SK-N-SH (cell line): ENCODE data around the gene SDC3.

Experiments
- EP300 ChIP-seq, 2 experiments: IDR thresholded peaks; 2 replicates each; pipeline versions ENCODE4 v1.4.0 to v1.6.1; 2012; ENCODE audit warnings: borderline replicate concordance in 1 of 2, low read depth in 1 of 2, low read length in 1 of 2
- FOXM1 ChIP-seq: IDR thresholded peaks from 2 replicates; pipeline ENCODE4 v1.4.0; 2012; ENCODE audit warnings: low read depth, mild to moderate bottlenecking
- MXI1 ChIP-seq: IDR thresholded peaks from 2 replicates; pipeline ENCODE4 v1.6.1; 2012; ENCODE audit warnings: mild to moderate bottlenecking, low read depth, low read length, improper control_type of control experiment
- NFIC ChIP-seq: IDR thresholded peaks from 2 replicates; pipeline ENCODE4 v1.4.0; 2012; ENCODE audit warnings: borderline replicate concordance
- POLR2AphosphoS5 ChIP-seq: IDR thresholded peaks from 2 replicates; pipeline ENCODE4 v1.6.1; 2012; ENCODE audit warnings: low read depth, low read length
- RAD21 ChIP-seq: IDR thresholded peaks from 2 replicates; pipeline ENCODE4 v1.6.1; 2012; ENCODE audit warnings: mild to moderate bottlenecking, low read length
- SMC3 ChIP-seq: IDR thresholded peaks from 2 replicates; pipeline ENCODE4 v1.6.1; 2012; ENCODE audit warnings: low read depth, low read length, improper control_type of control experiment
- TAF1 ChIP-seq: IDR thresholded peaks from 2 replicates; pipeline ENCODE4 v1.6.1; 2012; ENCODE audit warnings: low read depth, mild to moderate bottlenecking, low read length, moderate library complexity, borderline replicate concordance
- YY1 ChIP-seq: IDR thresholded peaks from 2 replicates; pipeline ENCODE4 v1.4.0; 2012; ENCODE audit warnings: low read depth, mild to moderate bottlenecking
- TF ChIP-seq, protein P1 (sequence below): IDR thresholded peaks from 2 replicates; pipeline ENCODE4 v1.6.1; 2012; ENCODE audit warnings: mild to moderate bottlenecking, low read depth, low read length, moderate library complexity
- TF ChIP-seq, protein P2 (sequence below): fragments of 200-600 bp; sonication (generic); IDR thresholded peaks from 2 replicates; pipeline ENCODE4 v1.6.1; 2017; ENCODE audit warnings: antibody characterized with exemption, mild to moderate bottlenecking, moderate library complexity
- TF ChIP-seq, protein P3 (sequence below): fragments of 150-350 bp; IDR thresholded peaks from 2 replicates; pipeline ENCODE4 v1.6.1; 2017; ENCODE audit warnings: antibody characterized with exemption, low read length, low read depth, borderline replicate concordance

DNA sequence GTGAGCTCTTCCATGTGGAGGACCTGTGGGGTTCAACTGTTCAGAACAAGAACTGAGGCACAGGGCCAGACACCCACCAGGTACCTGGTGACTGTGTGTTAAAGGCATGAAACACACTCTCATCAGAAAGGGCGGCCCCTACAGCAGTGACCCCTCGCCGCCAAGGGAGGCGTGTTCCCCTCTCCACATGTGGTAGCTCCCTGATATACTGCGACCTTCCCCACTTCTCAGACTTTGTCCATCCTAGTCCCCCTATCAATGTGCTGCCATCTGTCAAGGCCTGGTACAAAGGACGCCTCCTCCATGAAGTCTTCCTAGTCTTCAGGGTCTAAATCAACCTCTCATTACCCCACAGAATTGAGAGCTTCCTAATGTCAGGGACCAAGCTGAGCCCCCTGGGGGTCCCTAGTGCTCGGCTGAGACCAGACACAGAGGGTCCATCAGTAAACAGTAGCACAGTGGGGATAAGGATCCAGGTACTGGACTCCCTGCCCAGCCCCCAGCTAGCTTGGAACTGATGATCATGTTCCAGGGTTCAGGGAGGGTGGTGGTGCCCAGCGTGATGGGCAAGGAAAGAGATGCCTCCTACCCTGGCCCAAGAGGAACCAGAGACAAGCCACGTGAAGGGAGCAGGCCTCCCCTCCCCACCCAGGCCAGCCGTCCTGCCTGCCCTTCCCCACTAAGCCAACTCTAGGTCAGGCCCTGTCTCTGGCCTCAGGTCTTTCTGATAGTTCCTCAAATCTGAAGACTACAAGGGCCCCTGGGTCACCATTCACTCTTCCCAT is 10.3 kb downstream of the SDC3 start:
- TF ChIP-seq POLR2AphosphoS5: no peak
- TF ChIP-seq SMC3: no peak
- TF ChIP-seq, protein P1, sequence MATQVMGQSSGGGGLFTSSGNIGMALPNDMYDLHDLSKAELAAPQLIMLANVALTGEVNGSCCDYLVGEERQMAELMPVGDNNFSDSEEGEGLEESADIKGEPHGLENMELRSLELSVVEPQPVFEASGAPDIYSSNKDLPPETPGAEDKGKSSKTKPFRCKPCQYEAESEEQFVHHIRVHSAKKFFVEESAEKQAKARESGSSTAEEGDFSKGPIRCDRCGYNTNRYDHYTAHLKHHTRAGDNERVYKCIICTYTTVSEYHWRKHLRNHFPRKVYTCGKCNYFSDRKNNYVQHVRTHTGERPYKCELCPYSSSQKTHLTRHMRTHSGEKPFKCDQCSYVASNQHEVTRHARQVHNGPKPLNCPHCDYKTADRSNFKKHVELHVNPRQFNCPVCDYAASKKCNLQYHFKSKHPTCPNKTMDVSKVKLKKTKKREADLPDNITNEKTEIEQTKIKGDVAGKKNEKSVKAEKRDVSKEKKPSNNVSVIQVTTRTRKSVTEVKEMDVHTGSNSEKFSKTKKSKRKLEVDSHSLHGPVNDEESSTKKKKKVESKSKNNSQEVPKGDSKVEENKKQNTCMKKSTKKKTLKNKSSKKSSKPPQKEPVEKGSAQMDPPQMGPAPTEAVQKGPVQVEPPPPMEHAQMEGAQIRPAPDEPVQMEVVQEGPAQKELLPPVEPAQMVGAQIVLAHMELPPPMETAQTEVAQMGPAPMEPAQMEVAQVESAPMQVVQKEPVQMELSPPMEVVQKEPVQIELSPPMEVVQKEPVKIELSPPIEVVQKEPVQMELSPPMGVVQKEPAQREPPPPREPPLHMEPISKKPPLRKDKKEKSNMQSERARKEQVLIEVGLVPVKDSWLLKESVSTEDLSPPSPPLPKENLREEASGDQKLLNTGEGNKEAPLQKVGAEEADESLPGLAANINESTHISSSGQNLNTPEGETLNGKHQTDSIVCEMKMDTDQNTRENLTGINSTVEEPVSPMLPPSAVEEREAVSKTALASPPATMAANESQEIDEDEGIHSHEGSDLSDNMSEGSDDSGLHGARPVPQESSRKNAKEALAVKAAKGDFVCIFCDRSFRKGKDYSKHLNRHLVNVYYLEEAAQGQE: no peak
- TF ChIP-seq, protein P2, sequence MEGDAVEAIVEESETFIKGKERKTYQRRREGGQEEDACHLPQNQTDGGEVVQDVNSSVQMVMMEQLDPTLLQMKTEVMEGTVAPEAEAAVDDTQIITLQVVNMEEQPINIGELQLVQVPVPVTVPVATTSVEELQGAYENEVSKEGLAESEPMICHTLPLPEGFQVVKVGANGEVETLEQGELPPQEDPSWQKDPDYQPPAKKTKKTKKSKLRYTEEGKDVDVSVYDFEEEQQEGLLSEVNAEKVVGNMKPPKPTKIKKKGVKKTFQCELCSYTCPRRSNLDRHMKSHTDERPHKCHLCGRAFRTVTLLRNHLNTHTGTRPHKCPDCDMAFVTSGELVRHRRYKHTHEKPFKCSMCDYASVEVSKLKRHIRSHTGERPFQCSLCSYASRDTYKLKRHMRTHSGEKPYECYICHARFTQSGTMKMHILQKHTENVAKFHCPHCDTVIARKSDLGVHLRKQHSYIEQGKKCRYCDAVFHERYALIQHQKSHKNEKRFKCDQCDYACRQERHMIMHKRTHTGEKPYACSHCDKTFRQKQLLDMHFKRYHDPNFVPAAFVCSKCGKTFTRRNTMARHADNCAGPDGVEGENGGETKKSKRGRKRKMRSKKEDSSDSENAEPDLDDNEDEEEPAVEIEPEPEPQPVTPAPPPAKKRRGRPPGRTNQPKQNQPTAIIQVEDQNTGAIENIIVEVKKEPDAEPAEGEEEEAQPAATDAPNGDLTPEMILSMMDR: no peak
- no peak for TF ChIP-seq FOXM1
- TF ChIP-seq YY1: no peak
- TF ChIP-seq EP300 (IDR thresholded peaks at IDR 0.05; ENCODE audit: borderline replicate concordance in 1 of 2, low read depth in 1 of 2, low read length in 1 of 2): no peak
- no peak for TF ChIP-seq RAD21
- TF ChIP-seq TAF1: no peak
- TF ChIP-seq MXI1: no peak
- no peak for TF ChIP-seq NFIC
- TF ChIP-seq, protein P3, sequence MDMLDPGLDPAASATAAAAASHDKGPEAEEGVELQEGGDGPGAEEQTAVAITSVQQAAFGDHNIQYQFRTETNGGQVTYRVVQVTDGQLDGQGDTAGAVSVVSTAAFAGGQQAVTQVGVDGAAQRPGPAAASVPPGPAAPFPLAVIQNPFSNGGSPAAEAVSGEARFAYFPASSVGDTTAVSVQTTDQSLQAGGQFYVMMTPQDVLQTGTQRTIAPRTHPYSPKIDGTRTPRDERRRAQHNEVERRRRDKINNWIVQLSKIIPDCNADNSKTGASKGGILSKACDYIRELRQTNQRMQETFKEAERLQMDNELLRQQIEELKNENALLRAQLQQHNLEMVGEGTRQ: no peak
